ENCODE data around the gene NCAPD3. TPM values are rescaled to one million over a fixed set of nuclear protein-coding genes. Genes with fewer than 3 reads are reported as not detected.
A peak's percentile ranks its signal among the peaks of the same experiment; 100 is the strongest.

NCAPD3 gene
- polyA plus RNA-seq, 3 donors = 4.0 to 15.2 (median 6.0) TPM

GRCh38 chr11:134237557-134237922 lies 13.8 kb upstream of the NCAPD3 start:
- no peak overlapping the region for H3K27ac Mint-ChIP-seq
- WGBS (ENCODE audit: insufficient coverage) = 97% methylated on average over 11 of the region's 11 CpGs
- peaks cover 66 to 82% of the 10 kb centered on the region in 2 donors for H3K36me3 Mint-ChIP-seq
- no peak overlapping the region for H3K4me3 Mint-ChIP-seq
- TF ChIP-seq CTCF (IDR thresholded peaks at IDR 0.05) = no peak
- H4K20me1 ChIP-seq (ENCODE audit: insufficient read depth, low read length) = peaks cover 32% of the 10 kb centered on the region
- H2AFZ ChIP-seq (ENCODE audit: insufficient read depth, low read depth, low read length, poor library complexity, severe bottlenecking) = no peak overlapping the region
- H3K36me3 ChIP-seq (replicated peaks in 1 of 2; ENCODE audit: control insufficient read depth in 1 of 2, insufficient read depth in 2 of 2, low read length in 2 of 2) = peaks cover 52 to 77% of the 10 kb centered on the region in 2 donors
- H3K4me1 Mint-ChIP-seq = peaks cover 2% of the 10 kb centered on the region
- H3K4me3 ChIP-seq (replicated peaks in 1 of 3; ENCODE audit: low read depth in 2 of 3, low read length in 3 of 3) = no peak overlapping the region
- H3K27me3 ChIP-seq (ENCODE audit: control insufficient read depth in 2 of 2, insufficient read depth in 2 of 2, low read length in 2 of 2) = no peaks in the 10 kb centered on the region
- no peaks in the 10 kb centered on the region for H3K9me3 Mint-ChIP-seq
- H3K27me3 Mint-ChIP-seq (ENCODE audit: low read depth in 3 of 3) = no peaks in the 10 kb centered on the region
- no peaks in the 10 kb centered on the region for H3K9me3 ChIP-seq (replicated peaks in 1 of 2; ENCODE audit: control insufficient read depth in 1 of 2, insufficient read depth in 1 of 2, low read length in 2 of 2)
- no peak overlapping the region for H3K9ac ChIP-seq (ENCODE audit: insufficient read depth, low read length, poor library complexity, severe bottlenecking)
- DNase-seq = no peak
- no peak overlapping the region for H3K27ac ChIP-seq (ENCODE audit: low read depth in 1 of 2, low read length in 2 of 2)
- no peak overlapping the region for H3K4me2 ChIP-seq (replicated peaks; ENCODE audit: extremely low read depth, low read length, poor library complexity, severe bottlenecking)
- peaks cover 11% of the 10 kb centered on the region for H3K79me2 ChIP-seq (ENCODE audit: insufficient read depth, low read length)
- intact Hi-C loops (cut with micrococcal nuclease) = no loop called here
- peaks cover 2% of the 10 kb centered on the region in 2 donors for H3K4me1 ChIP-seq (ENCODE audit: control insufficient read depth in 1 of 2, insufficient read depth in 2 of 2, low read length in 2 of 2)

- Histone ChIP-seq H3K27ac (ENCODE audit: low read depth in 1 of 2, low read length in 2 of 2) (no peak overlapping the region), H3K9ac (ENCODE audit: insufficient read depth, low read length, poor library complexity, severe bottlenecking) (no peak overlapping the region), H3K4me2 (replicated peaks; ENCODE audit: extremely low read depth, low read length, poor library complexity, severe bottlenecking) (no peak overlapping the region), H3K4me1 (ENCODE audit: control insufficient read depth in 1 of 2, insufficient read depth in 2 of 2, low read length in 2 of 2) (peaks cover 7 to 8% of the 10 kb centered on the region in 2 donors), H4K20me1 (ENCODE audit: insufficient read depth, low read length) (peaks cover 37% of the 10 kb centered on the region), H2AFZ (ENCODE audit: insufficient read depth, low read depth, low read length, poor library complexity, severe bottlenecking) (no peak overlapping the region), H3K27me3 (ENCODE audit: control insufficient read depth in 2 of 2, insufficient read depth in 2 of 2, low read length in 2 of 2) (no peaks in the 10 kb centered on the region), H3K36me3 (replicated peaks in 1 of 2; ENCODE audit: control insufficient read depth in 1 of 2, insufficient read depth in 2 of 2, low read length in 2 of 2) (peaks cover 46 to 71% of the 10 kb centered on the region in 2 donors), H3K79me2 (ENCODE audit: insufficient read depth, low read length) (peaks cover 16% of the 10 kb centered on the region), H3K4me3 (replicated peaks in 1 of 3; ENCODE audit: low read depth in 2 of 3, low read length in 3 of 3) (no peak overlapping the region), H3K9me3 (replicated peaks in 1 of 2; ENCODE audit: control insufficient read depth in 1 of 2, insufficient read depth in 1 of 2, low read length in 2 of 2) (no peaks in the 10 kb centered on the region)
- H3K36me3 Mint-ChIP-seq = peaks cover 60 to 79% of the 10 kb centered on the region in 2 donors
- peaks cover 7% of the 10 kb centered on the region for H3K4me1 Mint-ChIP-seq
- H3K27me3 Mint-ChIP-seq (ENCODE audit: low read depth in 3 of 3) = no peaks in the 10 kb centered on the region
- no peaks in the 10 kb centered on the region for H3K9me3 Mint-ChIP-seq
- intact Hi-C loops (cut with micrococcal nuclease) = no loop called here
- no peak for DNase-seq
- H3K4me3 Mint-ChIP-seq = no peak overlapping the region
- no peak for TF ChIP-seq CTCF (IDR thresholded peaks at IDR 0.05)
- H3K27ac Mint-ChIP-seq = peak overlapping the region in 1 of 7 donors; percentile 1
- 95% methylated on average over 4 of the region's 7 CpGs for WGBS (ENCODE audit: insufficient coverage)
Observed at GRCh38 chr11:134236834-134237556, 13.2 kb upstream of the NCAPD3 start.

Measured in CD14-positive monocyte (primary cell).